ENCODE data around the gene DHX34. TPM values are rescaled to one million over a fixed set of nuclear protein-coding genes. Genes with fewer than 3 reads are reported as not detected.
A peak's percentile ranks its signal among the peaks of the same experiment; 100 is the strongest.

DHX34 gene
- total RNA-seq, 3 donors from 2014 or later = 6.2 to 20.6 (median 20.5) TPM

GRCh38 chr19:47429140-47429793 is 80.2 kb downstream of the DHX34 start:
- peaks cover 3 to 30% of the 10 kb centered on the region in 2 donors for H3K27me3 ChIP-seq
- H3K4me3 ChIP-seq = no peak overlapping the region
- H3K36me3 ChIP-seq = no peaks in the 10 kb centered on the region
- H3K4me1 ChIP-seq = peaks cover 3 to 13% of the 10 kb centered on the region in 2 donors
- no peak overlapping the region for H3K27ac ChIP-seq
- TF ChIP-seq CTCF (IDR thresholded peaks at IDR 0.05) (no peak), POLR2A (IDR thresholded peaks at IDR 0.05) (no peak)
- intact Hi-C loops (cut with DNase I; ENCODE audit: low total_unique reads) = no loop called here
- H3K9me3 ChIP-seq = no peaks in the 10 kb centered on the region
- DNase-seq (ENCODE audit: low spot score in 2 of 2) = no peak

- peaks cover 3 to 30% of the 10 kb centered on the region in 2 donors for H3K27me3 ChIP-seq
- intact Hi-C loops (cut with DNase I; ENCODE audit: low total_unique reads) = no loop called here
- peaks cover 3 to 13% of the 10 kb centered on the region in 2 donors for H3K4me1 ChIP-seq
- H3K4me3 ChIP-seq = peak overlapping the region in 2 of 3 donors; percentile 33 to 56
- DNase-seq (ENCODE audit: low spot score in 2 of 2) = peak in 1 of 2 donors; percentile 61
- no peak overlapping the region for H3K27ac ChIP-seq
- H3K36me3 ChIP-seq = no peaks in the 10 kb centered on the region
- no peaks in the 10 kb centered on the region for H3K9me3 ChIP-seq
- TF ChIP-seq POLR2A (IDR thresholded peaks at IDR 0.05) (no peak), CTCF (IDR thresholded peaks at IDR 0.05) (peak; percentile 26 to 56 (median 55))
These were observed 81.1 kb downstream of the DHX34 start for GRCh38 chr19:47430041-47430802.

- intact Hi-C loops (cut with DNase I; ENCODE audit: low total_unique reads) = no loop called here
- Histone ChIP-seq H3K27me3 (peaks cover 3 to 30% of the 10 kb centered on the region in 2 donors), H3K36me3 (no peaks in the 10 kb centered on the region)
These were observed 83.0 kb downstream of the DHX34 start for GRCh38 chr19:47432091-47432490.

More at GRCh38 chr19:47432091-47432490, 83.0 kb downstream of the DHX34 start:
- Histone ChIP-seq H3K4me3 (no peak overlapping the region), H3K27ac (no peak overlapping the region), H3K4me1 (peaks cover 3 to 13% of the 10 kb centered on the region in 2 donors), H3K9me3 (no peaks in the 10 kb centered on the region)
- no peak for DNase-seq (ENCODE audit: low spot score in 2 of 2)
- TF ChIP-seq POLR2AphosphoS5 (IDR thresholded peaks at IDR 0.05) (no peak), CTCF (IDR thresholded peaks at IDR 0.05) (no peak), POLR2A (IDR thresholded peaks at IDR 0.05) (no peak)

Other genes with a start within 250 kb of the DHX34 start
- 10 to 100 TPM; 17.7 to 23.4 (median 19.5) TPM for gene ZC3H4, start 235.5 kb upstream of the DHX34 start, total RNA-seq
- 10 to 100 TPM; 44.6 to 61.4 (median 55.7) TPM for gene SAE1, start 218.5 kb upstream of the DHX34 start, total RNA-seq
- 1 to 10 TPM; 4.5 to 7.5 (median 6.4) TPM for gene BBC3, start 118.1 kb upstream of the DHX34 start, total RNA-seq
- 10 to 100 TPM in 2 of 3 donors, 1 to 10 TPM in 1; 9.4 to 15.1 (median 14.8) TPM for gene CCDC9, start 92.8 kb upstream of the DHX34 start, total RNA-seq
- gene INAFM1, start 74.4 kb upstream of the DHX34 start, total RNA-seq = 10 to 100 TPM in 1 of 3 donors, 1 to 10 TPM in 2; 5.3 to 10.5 (median 7.2) TPM
- gene C5AR1, start 39.5 kb upstream of the DHX34 start, total RNA-seq = 10 to 100 TPM in 2 of 3 donors, 1 to 10 TPM in 1; 7.5 to 20.0 (median 10.8) TPM
- 1 to 10 TPM; 2.9 to 8.8 (median 6.6) TPM for gene C5AR2, start 17.1 kb upstream of the DHX34 start, total RNA-seq
- gene MEIS3, start 70.2 kb downstream of the DHX34 start, total RNA-seq = 10 to 100 TPM; 13.1 to 41.6 (median 17.1) TPM
- under 1 TPM in 2 of 3 donors, not detected in 1; under 0.01 to 0.29 TPM for gene SLC8A2, start 122.6 kb downstream of the DHX34 start, total RNA-seq
- gene KPTN, start 134.9 kb downstream of the DHX34 start, total RNA-seq = 1 to 10 TPM; 4.6 to 6.6 (median 6.3) TPM
- gene NAPA, start 165.7 kb downstream of the DHX34 start, total RNA-seq = 100 to 1,000 TPM in 1 of 3 donors, 10 to 100 TPM in 2; 82.4 to 117 (median 96.0) TPM
- 1 to 10 TPM in 1 of 3 donors, under 1 TPM in 1, not detected in 1; 0.15 to 1.4 TPM for gene ZNF541, start 223.8 kb downstream of the DHX34 start, total RNA-seq